MV-4-11 (cell line): Measurements from ENCODE around the gene TRIM56.

Experiments used
- DNase-seq: peaks from one replicate; lab custom pipeline; 2025; lab: John Stamatoyannopoulos, UW

TRIM56 gene

DNA sequence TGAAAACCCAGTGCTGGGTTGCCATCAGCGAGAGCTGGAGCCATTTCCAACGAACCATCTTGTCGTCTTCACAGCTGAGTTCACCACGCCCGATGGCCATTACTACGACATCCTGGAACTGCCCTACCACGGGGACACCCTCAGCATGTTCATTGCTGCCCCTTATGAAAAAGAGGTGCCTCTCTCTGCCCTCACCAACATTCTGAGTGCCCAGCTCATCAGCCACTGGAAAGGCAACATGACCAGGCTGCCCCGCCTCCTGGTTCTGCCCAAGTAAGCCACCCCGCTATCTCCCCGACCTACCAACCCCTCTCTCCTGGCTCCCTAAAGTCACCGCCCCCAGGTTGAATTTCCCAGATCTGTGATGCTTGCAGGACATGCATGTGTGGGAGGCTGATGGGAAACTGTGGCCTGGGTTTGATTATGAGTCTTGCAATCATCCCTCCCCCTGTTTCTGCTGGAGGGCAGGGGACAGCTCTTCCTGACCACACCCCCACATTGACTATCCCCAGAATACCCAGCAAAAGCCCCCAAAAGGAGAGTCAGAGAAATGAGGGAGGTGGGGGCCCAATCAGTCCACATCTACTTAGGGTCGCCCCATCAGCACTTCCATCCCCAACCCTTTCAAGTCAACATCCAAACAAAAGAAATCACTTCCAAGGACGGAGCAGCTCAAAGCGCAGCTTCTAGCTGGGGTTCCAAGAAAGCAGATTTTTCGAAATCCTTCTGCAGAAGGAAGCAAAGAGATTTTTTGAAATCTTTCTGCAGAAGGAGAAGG, 48.5 kb downstream of the TRIM56 start:
- DNase-seq, result no peak

DNA sequence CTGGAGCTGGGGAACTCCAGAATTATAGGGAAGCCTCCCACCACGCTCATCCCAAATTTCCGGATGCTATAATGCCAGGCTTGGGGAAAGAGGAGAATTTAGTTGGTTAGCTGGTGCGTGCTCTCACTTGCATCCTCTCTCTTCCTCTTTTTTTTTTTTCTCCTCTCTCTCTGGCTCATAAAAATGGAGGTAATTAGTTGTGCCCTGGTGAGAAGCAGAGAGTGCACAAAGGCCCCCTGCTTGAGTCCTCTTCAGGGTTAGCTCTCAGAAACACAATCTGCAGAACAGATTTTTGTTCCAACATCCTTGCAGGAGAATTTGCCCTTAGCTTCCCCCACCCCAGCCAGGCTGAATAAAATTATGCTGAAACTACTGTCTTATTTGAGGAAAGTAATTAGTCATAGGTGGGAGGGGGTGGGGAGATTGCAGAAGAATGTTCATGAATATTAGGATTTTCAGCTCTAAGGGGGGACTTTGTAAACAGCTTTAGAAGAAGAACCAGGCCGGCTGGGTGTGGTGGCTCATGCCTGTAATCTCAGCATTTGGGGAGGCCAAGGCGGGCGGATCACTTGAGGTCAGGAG, 49.2 kb downstream of the TRIM56 start:
- DNase-seq, result peak; percentile 22

DNA sequence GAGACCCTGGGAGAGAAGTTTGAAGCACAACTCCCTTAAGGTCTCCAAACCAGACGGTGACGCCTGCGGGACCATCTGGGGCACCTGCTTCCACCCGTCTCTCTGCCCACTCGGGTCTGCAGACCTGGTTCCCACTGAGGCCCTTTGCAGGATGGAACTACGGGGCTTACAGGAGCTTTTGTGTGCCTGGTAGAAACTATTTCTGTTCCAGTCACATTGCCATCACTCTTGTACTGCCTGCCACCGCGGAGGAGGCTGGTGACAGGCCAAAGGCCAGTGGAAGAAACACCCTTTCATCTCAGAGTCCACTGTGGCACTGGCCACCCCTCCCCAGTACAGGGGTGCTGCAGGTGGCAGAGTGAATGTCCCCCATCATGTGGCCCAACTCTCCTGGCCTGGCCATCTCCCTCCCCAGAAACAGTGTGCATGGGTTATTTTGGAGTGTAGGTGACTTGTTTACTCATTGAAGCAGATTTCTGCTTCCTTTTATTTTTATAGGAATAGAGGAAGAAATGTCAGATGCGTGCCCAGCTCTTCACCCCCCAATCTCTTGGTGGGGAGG, 52.5 kb downstream of the TRIM56 start:
- DNase-seq, result no peak

DNA sequence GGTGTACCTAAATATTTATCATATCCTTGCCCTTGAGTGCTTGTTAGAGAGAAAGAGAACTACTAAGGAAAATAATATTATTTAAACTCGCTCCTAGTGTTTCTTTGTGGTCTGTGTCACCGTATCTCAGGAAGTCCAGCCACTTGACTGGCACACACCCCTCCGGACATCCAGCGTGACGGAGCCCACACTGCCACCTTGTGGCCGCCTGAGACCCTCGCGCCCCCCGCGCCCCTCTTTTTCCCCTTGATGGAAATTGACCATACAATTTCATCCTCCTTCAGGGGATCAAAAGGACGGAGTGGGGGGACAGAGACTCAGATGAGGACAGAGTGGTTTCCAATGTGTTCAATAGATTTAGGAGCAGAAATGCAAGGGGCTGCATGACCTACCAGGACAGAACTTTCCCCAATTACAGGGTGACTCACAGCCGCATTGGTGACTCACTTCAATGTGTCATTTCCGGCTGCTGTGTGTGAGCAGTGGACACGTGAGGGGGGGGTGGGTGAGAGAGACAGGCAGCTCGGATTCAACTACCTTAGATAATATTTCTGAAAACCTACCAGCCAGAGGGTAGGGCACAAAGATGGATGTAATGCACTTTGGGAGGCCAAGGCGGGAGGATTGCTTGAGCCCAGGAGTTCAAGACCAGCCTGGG, 53.1 kb downstream of the TRIM56 start:
- DNase-seq, result peak; percentile 91

DNA sequence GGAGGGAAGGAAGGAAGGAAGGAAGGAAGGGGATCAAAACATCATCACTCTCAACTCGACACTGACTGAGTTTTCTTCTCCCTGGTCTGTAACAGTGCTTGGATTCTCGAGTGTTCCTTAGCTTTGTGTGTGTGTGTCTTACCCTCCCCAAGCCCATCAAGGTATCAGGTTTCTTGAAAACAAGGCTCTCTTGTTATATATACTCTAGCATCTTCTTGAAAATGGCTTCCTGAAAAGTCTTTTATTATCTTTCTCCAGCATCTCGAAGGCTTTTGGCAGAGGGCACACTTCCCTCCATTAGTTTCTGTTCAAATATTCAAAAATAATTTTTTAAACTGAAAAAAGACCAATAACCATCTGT, 55.0 kb downstream of the TRIM56 start:
- DNase-seq, result no peak

DNA sequence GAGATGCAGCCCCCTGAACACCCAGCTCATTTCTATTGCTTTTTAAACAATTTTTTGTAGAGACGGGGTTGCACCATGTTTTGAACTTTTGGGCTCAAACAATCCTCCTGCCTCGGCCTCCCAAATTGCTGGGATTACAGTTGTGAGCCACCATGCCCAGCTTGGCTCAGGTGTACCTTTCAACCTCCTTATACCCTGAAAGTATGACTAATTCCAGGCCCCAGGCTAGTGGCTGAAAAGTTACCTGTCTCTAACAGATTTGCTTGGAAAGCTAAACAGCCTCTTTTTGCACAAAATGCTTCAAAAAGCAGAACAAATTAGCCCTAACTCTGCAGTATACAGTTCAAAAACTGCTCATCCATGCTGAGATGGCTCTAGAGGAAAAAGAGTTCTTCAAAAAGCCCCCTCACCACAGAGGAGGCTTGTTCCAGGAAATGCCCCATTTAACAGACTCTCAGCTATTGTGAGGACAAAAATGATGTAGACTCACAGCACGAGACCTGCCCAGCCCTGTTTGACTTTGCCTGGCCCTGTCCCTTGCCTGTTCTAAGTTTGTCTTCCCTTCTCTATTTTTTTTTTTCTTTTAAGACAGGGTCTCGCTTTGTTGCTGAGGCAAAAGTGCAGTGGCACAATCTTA, 55.6 kb downstream of the TRIM56 start:
- DNase-seq, result no peak
